Mucosa of stomach (tissue), 1 donor: ENCODE measurements around the gene SKIC8.

Experiments used
- H3K27me3 ChIP-seq: one replicate; pipeline ENCODE4 v1.7.0; 2013; ENCODE audit warnings: mild to moderate bottlenecking, low read length; ENCODE audit not compliant: control insufficient read depth, insufficient read depth
- H3K36me3 ChIP-seq: one replicate; pipeline ENCODE4 v1.7.0; 2013; ENCODE audit warnings: low read length; ENCODE audit not compliant: control insufficient read depth, insufficient read depth
- H3K4me1 ChIP-seq: one replicate; pipeline ENCODE4 v1.7.0; 2013; ENCODE audit warnings: mild to moderate bottlenecking, low read length; ENCODE audit not compliant: control insufficient read depth, insufficient read depth
- H3K4me3 ChIP-seq: one replicate; pipeline ENCODE4 v1.7.0; 2013; ENCODE audit warnings: low read length
- H3K9ac ChIP-seq: one replicate; pipeline ENCODE4 v1.7.0; 2013; ENCODE audit warnings: mild to moderate bottlenecking, low read length, moderate library complexity
- H3K9me3 ChIP-seq: one replicate; pipeline ENCODE4 v1.7.0; 2013; ENCODE audit warnings: mild to moderate bottlenecking, low read length, moderate library complexity; ENCODE audit not compliant: control insufficient read depth
- donor health status: Pancreatic carcinoma.

Gene SKIC8

GRCh38 chr15:78334845-78335244, 35.4 kb upstream of the SKIC8 start:
- H3K9me3 ChIP-seq: no peaks in the 10 kb centered on the region
- H3K27me3 ChIP-seq: peaks cover 34% of the 10 kb centered on the region
- H3K4me1 ChIP-seq: peaks cover under 1% of the 10 kb centered on the region
- no peak overlapping the region for H3K9ac ChIP-seq
- no peaks in the 10 kb centered on the region for H3K36me3 ChIP-seq
- H3K4me3 ChIP-seq: no peak overlapping the region

DNA sequence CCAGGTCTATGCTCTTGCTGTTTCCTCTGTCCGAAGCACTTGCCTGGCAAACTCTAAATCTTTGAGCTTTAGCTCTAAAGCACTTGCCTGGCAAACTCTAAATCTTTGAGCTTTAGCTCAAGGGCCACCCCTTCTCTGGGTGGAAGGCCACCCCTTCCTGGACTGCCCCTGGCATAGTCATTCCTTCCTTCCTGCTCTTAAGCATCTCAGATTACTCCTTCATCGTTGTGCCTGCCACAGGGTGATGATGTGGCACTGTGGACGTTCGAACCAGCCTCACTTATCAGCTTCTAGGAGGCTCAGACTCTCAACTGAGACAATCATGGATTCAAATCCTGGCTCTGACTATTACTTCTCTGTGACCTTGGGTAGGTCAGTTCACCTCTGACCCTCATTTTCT, 30.2 kb upstream of the SKIC8 start:
- Histone ChIP-seq H3K9me3 (no peaks in the 10 kb centered on the region), H3K9ac (no peak overlapping the region), H3K36me3 (no peaks in the 10 kb centered on the region), H3K4me3 (no peak overlapping the region), H3K4me1 (no peaks in the 10 kb centered on the region), H3K27me3 (no peaks in the 10 kb centered on the region)

DNA sequence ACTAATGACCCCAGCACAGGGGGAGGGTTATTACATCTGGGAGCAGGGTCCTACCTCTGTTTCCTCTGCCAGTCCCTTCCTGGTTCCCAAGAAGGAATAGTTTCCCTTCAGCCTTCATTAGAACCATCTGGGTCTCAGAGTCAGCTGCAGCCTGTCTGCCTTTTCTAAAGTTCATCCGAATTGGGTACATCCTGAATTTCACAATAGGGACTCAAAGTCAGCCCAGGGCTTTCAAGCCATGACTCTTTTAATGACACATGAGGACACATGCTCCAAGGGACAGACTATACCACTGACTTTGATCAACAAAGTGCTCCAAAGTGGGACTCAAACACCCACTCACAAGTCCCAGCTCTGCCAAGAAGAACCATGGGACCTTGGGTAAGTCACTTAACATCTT, 28.1 kb upstream of the SKIC8 start:
- Histone ChIP-seq H3K27me3 (no peaks in the 10 kb centered on the region), H3K9ac (no peak overlapping the region), H3K9me3 (no peaks in the 10 kb centered on the region), H3K4me1 (no peaks in the 10 kb centered on the region), H3K4me3 (no peak overlapping the region), H3K36me3 (no peaks in the 10 kb centered on the region)

- H3K9me3 ChIP-seq: no peaks in the 10 kb centered on the region
Observed at GRCh38 chr15:78325092-78325843, 25.9 kb upstream of the SKIC8 start.

GRCh38 chr15:78324144-78324543, 24.7 kb upstream of the SKIC8 start:
- no peaks in the 10 kb centered on the region for H3K27me3 ChIP-seq
- no peak overlapping the region for H3K4me3 ChIP-seq
- H3K9me3 ChIP-seq: no peaks in the 10 kb centered on the region
- no peaks in the 10 kb centered on the region for H3K36me3 ChIP-seq
- H3K9ac ChIP-seq: no peak overlapping the region
- H3K4me1 ChIP-seq: no peaks in the 10 kb centered on the region

More at GRCh38 chr15:78325092-78325843, 25.9 kb upstream of the SKIC8 start:
- Histone ChIP-seq H3K9ac (no peak overlapping the region), H3K4me1 (no peaks in the 10 kb centered on the region), H3K27me3 (no peaks in the 10 kb centered on the region), H3K36me3 (no peaks in the 10 kb centered on the region), H3K4me3 (no peak overlapping the region)

GRCh38 chr15:78323693-78324092, 24.3 kb upstream of the SKIC8 start:
- H3K36me3 ChIP-seq: no peaks in the 10 kb centered on the region
- H3K27me3 ChIP-seq: no peaks in the 10 kb centered on the region
- H3K9ac ChIP-seq: no peak overlapping the region
- no peaks in the 10 kb centered on the region for H3K4me1 ChIP-seq
- H3K4me3 ChIP-seq: no peak overlapping the region
- H3K9me3 ChIP-seq: no peaks in the 10 kb centered on the region

GRCh38 chr15:78322724-78323521, 23.5 kb upstream of the SKIC8 start:
- Histone ChIP-seq H3K9me3 (no peaks in the 10 kb centered on the region), H3K9ac (no peak overlapping the region), H3K27me3 (no peaks in the 10 kb centered on the region), H3K36me3 (no peaks in the 10 kb centered on the region), H3K4me3 (no peak overlapping the region), H3K4me1 (no peaks in the 10 kb centered on the region)

DNA sequence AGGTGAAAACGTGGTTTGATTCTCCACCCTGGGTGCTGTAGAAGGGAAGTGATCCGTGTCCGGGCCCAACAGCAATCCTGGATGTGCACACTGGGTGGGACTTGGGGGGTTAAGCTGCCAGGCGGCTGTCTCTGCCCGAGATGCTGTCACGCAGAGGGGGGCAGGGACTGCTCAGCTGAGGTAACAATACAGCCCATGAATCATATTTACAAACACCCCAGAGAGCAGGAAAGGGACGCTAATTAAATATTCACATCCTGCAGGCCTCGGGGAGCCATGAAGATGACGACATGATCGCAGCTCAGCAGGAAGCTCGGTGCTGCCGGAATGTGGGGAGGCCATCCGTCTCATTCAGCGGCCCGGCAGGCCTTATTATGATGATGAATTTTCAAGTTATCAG, 22.8 kb upstream of the SKIC8 start:
- H3K27me3 ChIP-seq: no peaks in the 10 kb centered on the region
- H3K4me3 ChIP-seq: no peak overlapping the region
- peaks cover 1% of the 10 kb centered on the region for H3K4me1 ChIP-seq
- H3K9me3 ChIP-seq: no peaks in the 10 kb centered on the region
- no peaks in the 10 kb centered on the region for H3K36me3 ChIP-seq
- H3K9ac ChIP-seq: no peak overlapping the region

DNA sequence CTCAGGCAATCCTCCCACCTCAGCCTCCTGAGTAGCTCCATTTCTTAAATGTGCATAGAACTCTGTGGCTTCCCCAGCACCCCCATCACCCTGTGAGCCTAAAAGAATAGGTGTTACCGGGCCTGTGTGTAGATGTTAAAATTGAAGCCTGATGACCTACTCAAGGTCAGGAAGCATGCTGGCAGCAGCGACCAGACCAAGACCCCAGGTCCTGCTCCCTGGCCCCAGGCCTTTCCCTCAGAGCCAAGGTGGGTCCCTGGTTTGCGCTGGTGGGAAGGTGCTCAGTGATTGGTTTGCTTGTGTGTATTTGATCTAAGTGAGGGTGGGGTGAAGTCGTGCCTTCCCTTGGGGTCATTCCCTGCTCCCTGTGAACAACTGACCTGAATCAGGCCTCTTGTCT, 22.4 kb upstream of the SKIC8 start:
- Histone ChIP-seq H3K4me1 (peaks cover 6% of the 10 kb centered on the region), H3K4me3 (no peak overlapping the region), H3K27me3 (no peaks in the 10 kb centered on the region), H3K9ac (no peak overlapping the region), H3K36me3 (no peaks in the 10 kb centered on the region), H3K9me3 (no peaks in the 10 kb centered on the region)

GRCh38 chr15:78321041-78321570, 21.7 kb upstream of the SKIC8 start:
- Histone ChIP-seq H3K4me3 (no peak overlapping the region), H3K9ac (no peak overlapping the region), H3K9me3 (no peaks in the 10 kb centered on the region), H3K4me1 (peaks cover 12% of the 10 kb centered on the region), H3K27me3 (no peaks in the 10 kb centered on the region), H3K36me3 (no peaks in the 10 kb centered on the region)

DNA sequence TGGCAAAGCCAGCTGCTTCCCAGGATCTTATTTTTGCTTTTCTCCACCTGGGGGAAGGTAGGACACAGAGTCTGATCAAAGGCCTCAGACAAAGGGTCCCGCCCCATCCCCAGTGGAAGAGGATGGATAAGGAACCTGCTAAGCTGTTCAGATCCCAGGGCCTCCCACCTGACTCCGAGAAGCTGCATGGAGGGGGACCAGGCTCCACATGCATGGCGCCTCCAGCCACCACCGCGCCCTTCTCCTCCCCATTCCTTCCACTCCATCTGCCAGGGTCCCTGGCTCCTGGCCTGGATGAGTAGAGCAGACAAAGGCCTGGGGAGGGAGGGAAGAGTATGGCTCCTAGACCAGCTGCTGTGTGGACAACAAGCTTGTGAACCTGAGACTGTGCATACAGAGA, 20.8 kb upstream of the SKIC8 start:
- Histone ChIP-seq H3K4me3 (no peak overlapping the region), H3K9ac (no peak overlapping the region), H3K27me3 (no peaks in the 10 kb centered on the region), H3K9me3 (no peaks in the 10 kb centered on the region), H3K4me1 (peaks cover 18% of the 10 kb centered on the region), H3K36me3 (no peaks in the 10 kb centered on the region)

- Histone ChIP-seq H3K27me3 (no peaks in the 10 kb centered on the region), H3K9ac (no peak overlapping the region), H3K4me1 (peaks cover 18% of the 10 kb centered on the region), H3K9me3 (no peaks in the 10 kb centered on the region), H3K36me3 (no peaks in the 10 kb centered on the region), H3K4me3 (no peak overlapping the region)
Observed at GRCh38 chr15:78319588-78319987, 20.2 kb upstream of the SKIC8 start.
